HuH-7 (cell line): Measurements from ENCODE around the gene BRD3OS.
A peak's percentile ranks its signal among the peaks of the same experiment; 100 is the strongest.
"Not testable (repeated sequence)": the region's sequence is repeated elsewhere in the genome, so short reads cannot be mapped to it uniquely, and the experiment has no call there.

Experiments
- DNase-seq: peaks from one replicate; pipeline ENCODE4 v3.0.0; 2011; ENCODE audit warnings: low spot score

BRD3OS gene

DNA sequence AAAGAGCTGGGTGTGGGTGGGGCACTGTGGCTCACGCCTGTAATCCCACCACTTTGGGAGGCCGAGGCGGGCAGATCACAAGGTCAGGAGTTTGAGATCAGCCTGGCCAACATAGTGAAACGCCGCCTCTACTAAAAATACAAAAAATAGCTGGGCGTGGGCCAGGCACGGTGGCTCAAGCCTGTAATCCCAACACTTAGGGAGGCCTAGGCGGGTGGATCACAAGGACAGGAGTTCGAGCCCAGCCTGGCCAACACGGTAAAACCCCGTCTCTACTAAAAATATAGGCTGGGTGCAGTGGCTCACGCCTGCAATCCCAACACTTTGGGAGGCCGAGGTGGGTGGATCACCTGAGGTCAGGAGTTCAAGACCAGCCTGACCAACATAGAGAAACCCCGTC, 36.5 kb upstream of the BRD3OS start:
- not testable (repeated sequence) for DNase-seq

DNA sequence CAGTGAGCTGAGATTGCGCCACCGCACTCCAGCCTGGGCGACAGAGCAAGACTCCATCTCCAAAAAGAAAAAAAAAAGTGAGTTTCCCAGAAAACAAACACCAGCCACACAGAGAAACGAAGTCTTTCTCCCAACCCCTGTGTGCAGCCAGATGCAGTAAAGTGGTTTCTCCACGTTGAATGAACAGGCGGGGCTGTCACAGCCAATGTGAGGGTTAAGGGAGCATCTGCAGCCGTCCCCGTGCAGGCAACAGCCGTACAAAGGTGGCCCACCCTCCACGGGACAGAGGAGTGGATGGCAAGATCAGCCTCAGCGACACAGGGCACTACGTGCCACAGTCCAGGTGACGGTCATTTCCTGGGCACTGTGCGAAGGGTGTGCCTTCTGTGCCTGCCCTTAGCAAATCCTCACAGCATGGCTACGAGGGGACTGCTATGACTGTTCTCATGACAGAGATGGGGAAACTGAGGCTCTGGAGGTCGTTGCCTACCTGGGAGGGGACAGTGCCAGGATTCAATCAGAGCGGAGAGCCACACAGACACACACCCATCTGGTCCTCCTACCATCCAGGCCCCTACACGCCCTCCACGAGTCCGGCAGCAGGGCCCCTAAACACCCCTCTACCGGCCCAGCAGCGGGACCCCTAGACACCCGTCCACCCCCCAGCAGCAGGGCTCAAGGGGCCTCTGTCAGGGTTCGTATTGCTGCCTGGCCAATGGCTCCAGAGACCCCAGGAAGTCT, 35.5 kb upstream of the BRD3OS start:
- no peak for DNase-seq

DNA sequence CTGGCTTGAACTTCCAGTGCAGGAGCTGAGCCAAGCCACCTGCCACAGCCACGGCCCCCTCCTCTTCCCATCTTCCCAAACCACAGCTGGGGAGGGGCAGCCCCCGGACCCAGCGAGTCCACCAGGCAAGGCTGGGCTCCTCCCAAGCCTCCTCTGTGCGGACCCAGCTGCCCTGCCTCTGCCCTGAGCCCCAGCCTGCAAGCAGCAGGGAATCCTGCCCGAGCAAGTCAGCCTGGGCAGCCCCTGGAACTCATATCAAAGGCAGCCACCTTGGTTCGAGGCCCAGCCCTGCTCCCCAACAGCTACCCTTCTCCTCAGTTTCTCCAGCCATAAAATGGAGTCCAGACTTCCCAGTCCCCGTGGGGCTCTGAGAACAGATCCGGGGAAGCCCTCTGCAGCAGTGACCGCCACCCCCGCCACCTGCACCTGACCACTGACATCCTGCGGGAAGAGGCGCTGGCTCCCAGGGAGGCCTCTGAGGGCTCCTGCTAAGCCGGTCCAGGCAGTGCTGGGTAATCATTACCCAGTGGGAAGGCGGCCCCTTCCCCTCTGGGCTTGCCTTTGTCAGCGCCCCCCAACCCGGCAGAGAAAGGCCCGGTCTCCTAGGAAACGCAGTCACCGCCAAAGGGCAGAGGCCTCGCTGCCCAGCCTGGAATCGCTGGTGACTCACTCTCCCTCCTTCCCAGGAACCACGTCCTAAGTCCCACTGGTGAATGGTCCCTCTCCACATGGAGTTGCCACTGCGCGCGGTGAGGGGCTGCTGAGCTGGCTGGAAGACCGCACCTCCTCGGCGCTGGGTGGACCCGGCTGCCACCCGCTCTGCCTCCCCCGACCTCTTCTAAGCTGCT, 34.7 kb upstream of the BRD3OS start:
- DNase-seq: no peak

DNA sequence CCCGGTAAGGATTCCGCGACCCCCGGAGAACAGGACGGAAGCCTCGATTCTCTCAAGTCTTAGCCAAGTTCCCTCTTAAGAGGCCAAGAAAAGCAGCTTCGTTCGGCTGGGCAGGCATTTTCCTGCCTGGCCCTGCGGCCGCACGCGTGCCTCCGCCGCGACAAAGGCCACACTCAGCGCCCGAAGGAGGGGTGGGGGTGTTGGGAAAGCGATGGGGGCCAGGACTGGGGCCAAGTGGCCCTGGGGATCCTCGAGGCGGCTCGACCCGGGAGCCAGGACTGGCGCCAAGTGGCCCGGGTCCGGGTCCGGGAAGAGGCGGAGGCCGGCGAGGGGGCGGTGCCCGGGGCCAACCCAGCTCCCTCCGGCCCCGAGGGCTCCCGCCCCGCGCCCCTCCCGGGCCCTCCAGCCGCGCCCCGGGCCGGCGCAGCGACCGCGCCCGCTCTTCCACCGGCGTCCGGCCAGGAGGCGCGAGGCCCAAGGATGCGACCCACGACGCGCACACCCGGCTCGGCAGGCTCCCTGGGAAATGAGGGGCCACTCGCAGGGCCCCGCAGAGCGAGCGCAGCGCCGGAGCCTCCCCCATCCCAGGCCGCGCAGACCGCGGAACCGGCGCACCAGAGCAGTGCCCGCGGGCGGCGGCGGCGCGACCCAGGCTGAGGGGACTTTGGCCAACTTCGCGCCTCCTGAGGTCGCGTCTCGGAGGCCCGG, 33.9 kb upstream of the BRD3OS start:
- no peak for DNase-seq

DNA sequence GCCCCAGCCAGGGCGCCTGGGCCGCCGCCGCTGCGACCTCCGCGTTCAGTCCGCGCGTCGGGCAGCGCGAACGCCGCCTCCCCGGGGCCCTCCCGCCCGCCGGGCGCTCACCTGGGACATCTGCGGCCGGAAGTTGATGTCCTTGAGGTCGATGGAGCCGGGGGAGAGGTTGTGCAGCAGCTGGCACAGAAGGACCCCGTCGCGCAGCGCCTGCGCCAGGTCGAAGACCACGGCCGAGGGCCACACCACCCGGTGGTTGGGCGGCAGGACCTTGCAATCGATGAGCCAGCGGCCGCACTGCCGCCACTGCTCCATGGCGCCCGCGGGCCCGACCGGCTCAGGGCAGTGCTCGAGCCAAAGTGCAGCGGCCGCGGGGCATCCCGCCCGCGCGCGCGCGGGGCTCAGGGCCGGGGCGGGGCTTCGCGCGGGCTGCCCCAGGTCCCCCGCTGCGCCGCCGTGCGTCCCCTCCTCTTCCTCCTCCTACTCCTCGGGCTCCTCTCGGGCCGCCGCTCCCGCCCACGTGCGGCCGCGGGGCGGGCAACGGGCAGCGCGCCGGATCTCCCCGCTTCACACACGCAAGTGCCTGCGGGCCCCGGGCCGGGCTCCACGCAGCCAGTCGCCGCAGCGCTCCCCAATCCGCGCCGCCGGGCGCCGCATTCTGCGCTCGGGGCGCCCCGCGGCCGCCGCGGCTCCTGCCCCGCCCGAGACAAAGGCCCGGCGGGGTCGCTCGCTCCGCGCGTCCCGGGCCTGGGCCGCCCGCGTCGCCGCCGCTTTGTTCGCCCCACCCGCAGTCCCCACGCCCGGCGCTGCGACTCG, 33.1 kb upstream of the BRD3OS start, which contains the start of gene VAV2:
TSS of gene VAV2 (minus strand) at position 361 of the 816 bp plus-strand sequence. CDS start at position 315, 46 bp downstream.
- peak; percentile 66 for DNase-seq

DNA sequence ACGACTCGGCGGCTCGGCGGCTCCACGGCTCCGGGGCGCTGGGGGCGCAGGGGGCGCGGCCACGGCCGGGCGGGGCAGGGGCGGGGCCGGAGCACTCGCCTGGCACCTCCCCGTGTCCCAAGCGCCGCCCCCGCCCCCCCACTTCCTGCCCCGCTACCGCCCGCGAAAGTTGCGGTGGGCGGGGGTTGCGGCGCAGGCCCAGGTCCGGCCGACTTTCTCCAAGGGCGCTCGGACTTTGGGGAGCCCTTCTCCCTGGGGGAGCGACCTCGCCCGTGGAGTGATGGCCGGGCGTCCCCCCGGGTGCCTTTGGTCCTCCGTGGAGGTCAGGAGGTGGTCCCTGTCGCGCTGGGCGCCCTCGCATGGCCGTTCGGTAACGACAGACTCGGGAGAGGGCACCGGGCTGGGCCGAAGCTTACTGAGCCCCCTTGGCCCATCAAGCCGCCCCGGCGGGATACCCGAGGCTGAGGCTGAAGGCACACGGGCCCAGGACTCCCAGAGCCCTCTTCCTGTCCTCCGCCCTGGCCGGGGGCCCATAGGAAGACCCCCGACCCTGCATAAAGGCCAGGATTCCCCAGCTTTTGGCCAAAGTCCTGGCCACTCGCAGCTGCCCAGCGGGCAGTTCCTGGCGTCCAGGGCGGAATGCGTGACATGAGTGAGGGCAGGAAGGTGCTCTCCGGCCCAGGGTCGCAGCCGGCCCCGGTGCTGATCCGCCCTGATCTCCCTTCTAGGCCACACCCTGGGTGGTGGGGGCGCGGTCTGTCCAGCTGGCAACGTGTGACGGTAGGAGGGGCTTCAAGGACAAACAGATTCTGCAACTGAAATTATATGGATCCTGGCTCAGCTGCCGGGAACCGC, 32.3 kb upstream of the BRD3OS start:
- DNase-seq: peak; percentile 85

DNA sequence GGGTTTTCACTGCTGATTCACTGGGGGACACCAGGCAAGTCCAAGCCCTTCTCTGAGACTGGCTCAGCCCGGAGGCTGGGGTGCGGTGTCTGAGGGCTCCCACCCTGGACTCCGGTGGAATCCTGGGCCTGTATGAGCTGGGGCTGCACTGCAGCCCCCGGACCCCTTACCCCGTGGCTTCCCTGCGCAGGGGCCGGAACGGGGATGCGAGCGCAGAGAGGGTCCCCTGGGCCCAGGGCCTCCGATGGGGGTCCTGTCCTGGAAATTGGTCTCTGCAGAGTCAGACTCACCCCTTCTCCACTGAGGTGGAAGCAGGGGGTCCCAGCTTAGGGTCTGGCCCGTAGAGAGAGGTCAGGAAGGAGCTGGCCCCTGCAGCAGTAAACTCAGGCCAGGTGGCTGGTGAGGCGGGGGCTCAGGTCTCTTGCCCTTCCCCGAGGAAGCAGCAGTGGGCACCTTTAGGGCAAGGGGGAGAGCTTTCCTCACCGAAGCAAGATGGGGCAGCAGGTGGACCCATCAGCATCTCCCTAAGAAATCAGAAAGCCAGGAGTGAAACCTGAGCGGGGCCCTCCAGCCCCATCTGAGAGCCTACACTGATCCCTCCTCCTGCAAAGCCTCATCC, 31.5 kb upstream of the BRD3OS start:
- DNase-seq: no peak

DNA sequence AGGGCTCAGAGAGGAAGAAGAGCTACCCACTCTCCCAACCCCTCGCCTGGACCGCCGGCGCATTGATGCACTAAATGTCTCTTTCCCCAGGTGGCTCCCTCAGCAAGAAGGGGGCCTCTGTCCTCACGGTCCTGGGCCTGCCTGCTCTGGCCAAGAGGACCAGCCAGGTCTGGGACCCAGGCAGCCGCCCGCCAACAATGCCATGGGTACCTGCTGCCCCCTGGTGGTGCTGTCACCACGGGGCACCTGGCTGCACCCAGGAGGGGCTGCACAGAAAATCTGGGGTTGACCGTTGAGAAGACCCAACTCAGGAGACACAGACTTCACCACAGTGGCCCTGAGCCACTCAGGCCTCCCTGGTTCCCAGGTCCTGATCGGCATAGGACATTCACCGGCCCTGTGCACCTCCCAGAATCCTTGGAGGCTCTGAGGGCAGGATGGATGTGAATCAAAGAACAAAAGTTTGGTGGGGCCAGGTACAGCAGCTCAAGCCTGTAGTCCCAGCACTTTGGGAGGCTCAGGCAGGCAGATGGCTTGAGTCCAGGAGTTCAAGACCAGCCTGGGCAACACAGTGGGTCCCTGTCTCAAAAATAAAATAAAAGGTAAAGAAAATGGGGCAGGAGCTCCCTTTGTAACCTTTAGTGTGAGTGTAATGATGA, 30.8 kb upstream of the BRD3OS start:
- peak; percentile 94 for DNase-seq

DNA sequence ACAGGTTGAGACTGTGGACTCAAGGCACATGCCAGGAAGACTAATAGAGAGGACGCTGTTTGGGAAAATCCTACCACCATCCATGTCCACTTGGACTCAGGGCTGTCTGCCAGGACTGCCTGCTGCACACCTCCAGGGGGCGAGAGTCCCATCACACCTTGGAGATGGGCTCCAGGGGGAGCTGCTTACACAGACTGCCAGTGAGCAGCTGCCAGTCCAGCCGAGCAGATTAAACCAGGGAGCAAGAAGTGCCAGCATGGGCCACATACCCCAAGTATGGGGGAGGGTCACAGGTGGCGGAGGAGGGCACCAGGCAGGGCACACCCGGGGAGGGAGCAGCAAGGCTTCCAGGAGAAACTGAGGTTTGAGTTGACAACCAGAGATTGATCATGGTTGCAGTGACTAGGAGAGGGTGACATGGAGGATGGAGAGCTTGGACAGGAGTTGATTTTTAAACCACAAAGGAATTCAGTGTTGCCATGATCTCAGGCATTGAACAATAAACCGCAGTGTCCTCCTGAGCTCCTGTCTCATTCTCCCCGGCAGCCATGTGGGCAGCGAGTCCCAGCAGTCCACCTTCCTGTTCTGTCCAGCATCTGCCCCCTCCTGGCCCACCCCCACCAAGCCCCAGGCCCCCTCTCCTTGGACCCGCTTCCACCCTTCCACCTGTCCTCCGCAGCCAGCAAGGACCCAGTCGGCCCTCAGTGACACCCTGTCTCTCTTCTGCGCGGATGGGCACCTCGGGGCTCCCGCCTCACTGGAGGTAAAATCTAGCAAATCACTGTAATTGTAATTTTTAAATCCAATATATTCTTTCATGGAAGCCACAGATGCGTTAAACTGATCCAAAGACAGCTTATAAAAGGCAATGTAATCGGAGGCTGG, 30.0 kb upstream of the BRD3OS start:
- DNase-seq: no peak

DNA sequence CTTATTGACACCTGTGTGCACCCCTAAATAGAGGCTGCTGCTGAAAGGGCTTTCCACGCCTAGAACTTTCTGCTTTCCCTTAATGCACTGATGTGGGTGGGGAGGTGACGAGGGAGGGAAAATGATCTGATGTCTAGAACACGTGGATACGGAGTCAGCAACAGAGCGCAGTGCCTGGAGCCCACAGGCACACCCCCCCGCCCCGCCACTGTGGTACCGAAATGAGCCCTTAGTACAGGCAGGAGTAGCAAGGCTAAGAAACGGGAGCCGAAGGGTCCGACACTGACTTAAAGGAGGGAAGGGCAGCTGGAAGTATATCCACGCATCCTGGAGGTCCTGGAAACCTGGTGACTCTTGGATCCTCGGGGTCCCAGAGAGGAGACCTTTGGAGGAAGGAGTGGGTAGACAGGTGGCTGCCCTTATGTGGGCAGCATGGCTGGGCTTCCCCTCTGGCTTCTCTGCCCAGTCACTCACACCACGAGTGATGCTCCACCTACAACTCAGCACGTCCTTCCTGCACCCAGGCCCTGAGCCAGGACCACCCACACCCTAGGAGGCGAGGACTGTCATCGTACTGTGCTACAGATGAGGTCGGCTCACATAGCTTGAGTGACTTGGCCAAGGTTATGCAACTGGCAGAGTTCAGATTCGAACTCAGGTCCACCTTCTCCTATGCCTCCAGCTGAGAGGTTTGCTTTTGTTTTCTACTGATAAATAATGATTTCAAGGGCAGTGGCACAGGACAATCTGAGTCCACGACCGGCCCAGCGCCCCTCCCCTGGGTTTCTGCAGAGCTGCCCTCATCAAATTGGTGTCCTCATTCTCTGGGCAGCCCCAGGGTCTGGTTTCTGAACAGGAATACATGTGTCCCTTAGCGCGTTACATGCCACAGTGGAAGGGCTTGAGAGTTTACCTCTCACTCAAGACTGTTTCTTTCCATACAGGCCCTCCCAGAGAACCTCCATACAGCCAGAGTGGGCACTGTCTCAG, 28.5 kb upstream of the BRD3OS start:
- no peak for DNase-seq

DNA sequence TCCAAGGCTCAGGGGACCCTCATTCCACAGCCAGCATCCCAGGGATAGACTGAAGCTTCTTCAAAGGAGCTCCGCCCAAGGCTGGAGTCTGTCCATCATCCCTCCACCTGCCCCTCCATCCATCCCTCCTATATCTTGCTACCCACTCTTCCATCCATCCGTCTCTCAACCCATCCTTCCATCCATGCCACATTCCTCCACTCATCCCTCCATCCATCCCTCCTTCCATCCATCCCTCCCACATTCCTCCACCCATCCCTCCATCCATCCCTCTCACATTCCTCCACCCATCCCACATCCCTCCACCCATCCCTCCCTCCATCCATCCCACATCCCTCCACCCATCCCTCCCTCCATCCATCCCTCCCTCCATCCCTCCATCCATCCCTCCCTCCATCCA, 27.7 kb upstream of the BRD3OS start:
- no peak for DNase-seq

DNA sequence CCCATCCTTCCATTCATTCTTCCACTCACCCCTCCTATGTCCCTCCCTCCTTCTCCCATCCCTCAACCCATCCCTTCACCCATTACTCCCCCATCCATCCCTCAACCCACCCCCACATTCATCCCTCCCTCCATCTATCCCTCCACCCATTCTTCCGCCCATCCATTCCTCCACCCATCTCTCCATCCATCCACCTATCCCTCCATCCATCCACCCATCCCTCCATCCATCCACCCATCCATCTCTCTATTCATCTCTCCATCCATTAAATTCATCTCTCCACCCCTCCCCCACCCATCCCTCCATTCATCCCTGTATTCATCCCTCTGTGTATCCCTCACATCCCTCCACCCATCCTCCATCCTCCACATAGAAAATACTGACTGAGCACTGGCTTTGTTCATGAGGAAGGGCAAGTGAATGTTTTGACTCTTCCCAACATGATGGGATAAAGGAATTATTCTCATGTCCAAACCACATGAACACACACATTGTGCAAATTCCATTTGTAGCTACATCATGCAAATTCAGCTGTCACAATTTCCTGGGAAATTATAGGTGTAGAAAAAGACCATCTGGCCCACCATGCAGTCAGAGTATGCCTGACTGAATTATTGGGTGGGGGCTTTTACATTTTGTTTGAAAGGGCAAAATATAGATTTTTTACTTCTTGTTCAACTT, 26.2 kb upstream of the BRD3OS start:
- DNase-seq: no peak

DNA sequence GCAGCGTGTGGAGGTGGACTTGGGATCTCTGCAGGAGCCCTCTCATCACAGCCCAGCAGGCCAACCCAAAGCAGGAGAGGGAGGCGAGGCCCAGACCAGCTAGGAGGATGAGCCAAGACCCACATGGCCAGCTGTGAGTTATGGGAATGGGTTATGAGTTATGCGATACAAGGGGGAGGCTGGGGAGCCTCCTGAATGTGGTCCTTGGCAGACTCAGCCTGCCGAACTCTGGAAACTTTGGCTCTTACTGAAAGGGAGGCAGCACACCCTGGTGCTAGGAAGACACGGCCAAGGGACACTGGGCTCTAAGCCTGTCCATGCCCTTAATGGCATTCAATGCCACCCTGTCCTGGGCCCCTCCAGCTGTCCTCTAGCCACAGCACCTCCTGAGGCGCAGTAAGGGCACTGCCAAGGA, 25.4 kb upstream of the BRD3OS start:
- no peak for DNase-seq

DNA sequence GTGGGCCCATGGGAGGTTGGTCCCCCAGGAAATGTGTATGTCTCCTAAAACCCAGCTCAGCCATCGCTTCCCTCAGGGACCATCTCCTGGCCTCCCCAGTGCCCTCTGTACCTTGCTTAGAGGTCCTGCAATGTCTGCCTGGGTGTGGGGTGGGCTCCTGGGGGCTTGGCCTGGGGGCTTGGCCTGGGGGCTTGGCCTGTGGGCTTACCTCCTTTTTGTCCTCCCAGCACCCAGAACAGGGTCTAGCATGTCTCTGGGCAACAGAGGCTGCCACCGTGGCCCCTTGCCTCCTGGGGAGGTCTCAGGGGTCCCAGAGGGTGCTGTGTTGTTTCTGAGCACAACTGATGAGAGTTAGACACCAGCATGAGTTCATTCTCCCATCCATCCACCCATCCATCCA, 22.5 kb upstream of the BRD3OS start:
- no peak for DNase-seq

DNA sequence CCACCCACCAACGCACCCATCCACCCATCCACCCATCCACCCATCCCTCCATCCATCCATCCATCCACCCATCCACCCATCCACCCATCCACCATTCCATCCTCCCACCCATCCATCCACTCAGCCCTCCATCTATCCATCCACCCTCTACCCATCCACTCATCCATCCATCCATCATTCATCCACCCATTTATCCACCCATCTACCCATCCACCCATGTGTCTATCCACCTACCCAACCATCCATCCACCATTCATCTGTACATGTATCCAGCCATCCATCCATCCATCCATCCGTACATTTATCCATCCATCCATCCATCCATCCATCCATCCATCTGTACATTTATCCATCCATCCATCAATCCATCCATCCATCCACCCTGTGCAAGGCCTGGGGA, 22.0 kb upstream of the BRD3OS start:
- DNase-seq: no peak

DNA sequence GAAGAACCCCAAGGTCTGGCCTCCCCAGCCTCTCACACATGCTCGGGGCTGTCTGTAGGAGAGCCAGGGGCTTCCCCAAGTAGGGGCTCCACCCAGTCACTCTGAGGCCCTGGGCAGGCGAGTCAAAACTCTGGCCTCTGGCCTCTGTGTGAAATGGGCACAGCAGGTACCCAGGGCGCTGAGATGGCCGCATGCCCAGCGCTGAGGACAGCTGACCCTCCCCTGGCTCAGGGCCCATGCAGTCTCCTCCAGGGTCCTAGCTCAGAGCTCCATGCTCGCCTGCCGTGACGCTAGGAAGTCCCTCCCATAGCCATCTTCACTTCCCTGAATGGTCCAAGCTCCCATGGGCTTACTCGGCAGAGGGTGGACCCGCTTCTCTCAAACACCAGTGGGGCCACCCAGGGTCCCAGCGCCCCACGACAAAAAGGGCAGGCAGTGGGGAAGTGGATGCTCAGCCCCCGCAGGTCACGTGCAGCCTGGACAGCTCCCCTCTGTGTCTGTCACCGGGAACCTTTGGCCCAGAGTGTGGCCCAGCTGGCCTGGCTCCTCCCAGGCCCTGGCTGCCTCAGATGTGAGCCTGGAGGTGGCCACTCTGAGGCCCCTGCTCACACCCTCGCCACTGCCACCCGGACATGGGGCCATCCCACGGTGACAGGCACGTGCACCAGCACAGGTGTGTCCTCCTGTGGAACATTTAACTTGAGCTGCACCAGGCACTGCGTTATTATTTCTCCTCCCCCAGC, 21.0 kb upstream of the BRD3OS start:
- DNase-seq: no peak
